HT-29 (cell line): ENCODE results near the gene PDS5A. TPM values are rescaled to one million over a fixed set of nuclear protein-coding genes. Genes with fewer than 3 reads are reported as not detected.
"Not testable (repeated sequence)": the region's sequence is repeated elsewhere in the genome, so short reads cannot be mapped to it uniquely, and the experiment has no call there.

Experiments used
- DNase-seq: peaks from one replicate; pipeline ENCODE4 v3.0.0-alpha.2; 2015; ENCODE audit warnings: low spot score
- total RNA-seq: library from RNA; depleted of rRNA; stranded (reverse); fragments of >200 nt; shearing (Covaris generic); gene quantifications from 2 replicates; pipeline ENCODE4 v1.2.3, GENCODE V29; 2014

The PDS5A gene
- total RNA-seq, 1 experiment from 2014 or later = 38.0 TPM

- DNase-seq = no peak
Measured at GRCh38 chr4:39840027-39840426, 137.7 kb downstream of the PDS5A start.

- not testable (repeated sequence) for DNase-seq
Measured at GRCh38 chr4:39838431-39838830, 139.3 kb downstream of the PDS5A start.

GRCh38 chr4:39834269-39834668 lies 143.4 kb downstream of the PDS5A start:
- DNase-seq = no peak

GRCh38 chr4:39825741-39826231 lies 151.9 kb downstream of the PDS5A start:
- no peak for DNase-seq

GRCh38 chr4:39825090-39825489 lies 152.6 kb downstream of the PDS5A start:
- no peak for DNase-seq

GRCh38 chr4:39823191-39823590 lies 154.5 kb downstream of the PDS5A start:
- DNase-seq = no peak

GRCh38 chr4:39822662-39823061 lies 155.0 kb downstream of the PDS5A start:
- DNase-seq = no peak

GRCh38 chr4:39821951-39822350 lies 155.8 kb downstream of the PDS5A start:
- no peak for DNase-seq

GRCh38 chr4:39820186-39820585 lies 157.5 kb downstream of the PDS5A start:
- DNase-seq = no peak

GRCh38 chr4:39818646-39819045 lies 159.1 kb downstream of the PDS5A start:
- no peak for DNase-seq

GRCh38 chr4:39814403-39815185 lies 163.1 kb downstream of the PDS5A start:
- no peak for DNase-seq

GRCh38 chr4:39813761-39814160 lies 163.9 kb downstream of the PDS5A start:
- DNase-seq = not testable (repeated sequence)

GRCh38 chr4:39813033-39813432 lies 164.7 kb downstream of the PDS5A start:
- not testable (repeated sequence) for DNase-seq

- no peak for DNase-seq
Measured at GRCh38 chr4:39812500-39812899, 165.2 kb downstream of the PDS5A start.

GRCh38 chr4:39808231-39808749 lies 169.4 kb downstream of the PDS5A start:
- no peak for DNase-seq

- DNase-seq = no peak
Measured at GRCh38 chr4:39802005-39802404, 175.7 kb downstream of the PDS5A start.

- not testable (repeated sequence) for DNase-seq
Measured at GRCh38 chr4:39792976-39793375, 184.7 kb downstream of the PDS5A start.

GRCh38 chr4:39792529-39792928 lies 185.2 kb downstream of the PDS5A start:
- no peak for DNase-seq

GRCh38 chr4:39792128-39792527 lies 185.6 kb downstream of the PDS5A start:
- no peak for DNase-seq

- no peak for DNase-seq
Measured at GRCh38 chr4:39786838-39787237, 190.9 kb downstream of the PDS5A start.

GRCh38 chr4:39785083-39785482 lies 192.6 kb downstream of the PDS5A start:
- DNase-seq = no peak

GRCh38 chr4:39781988-39782387 lies 195.7 kb downstream of the PDS5A start:
- not testable (repeated sequence) for DNase-seq
